GM19193 (cell line): ENCODE data around the gene ARHGAP31.

Source experiments
- POLR2A ChIP-seq: IDR thresholded peaks from 4 replicates; pipeline ENCODE4 v1.6.1; 2011; ENCODE audit not compliant: insufficient read depth, insufficient read length; ENCODE audit errors: extremely low read depth

ARHGAP31 gene

DNA sequence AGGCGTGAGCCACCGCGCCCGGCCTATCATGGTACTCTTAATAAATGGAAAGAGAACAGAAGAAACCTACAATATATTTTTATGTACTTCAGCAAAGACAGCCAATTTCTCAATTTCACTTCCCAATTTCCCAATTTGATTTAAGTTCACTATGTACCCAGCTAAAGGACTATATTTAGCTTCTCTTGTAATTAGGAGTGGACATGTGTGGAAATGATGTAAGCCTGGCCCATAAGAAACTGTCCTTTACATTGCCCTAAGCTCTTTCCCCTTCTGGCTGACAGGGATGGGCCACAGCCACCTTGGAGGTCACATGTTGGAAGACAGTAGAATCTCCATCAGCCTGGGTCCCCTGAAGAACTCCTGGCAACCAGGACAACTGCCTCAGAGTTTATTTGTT lies 163.1 kb downstream of the ARHGAP31 start:
- TF ChIP-seq POLR2A, result no peak

DNA sequence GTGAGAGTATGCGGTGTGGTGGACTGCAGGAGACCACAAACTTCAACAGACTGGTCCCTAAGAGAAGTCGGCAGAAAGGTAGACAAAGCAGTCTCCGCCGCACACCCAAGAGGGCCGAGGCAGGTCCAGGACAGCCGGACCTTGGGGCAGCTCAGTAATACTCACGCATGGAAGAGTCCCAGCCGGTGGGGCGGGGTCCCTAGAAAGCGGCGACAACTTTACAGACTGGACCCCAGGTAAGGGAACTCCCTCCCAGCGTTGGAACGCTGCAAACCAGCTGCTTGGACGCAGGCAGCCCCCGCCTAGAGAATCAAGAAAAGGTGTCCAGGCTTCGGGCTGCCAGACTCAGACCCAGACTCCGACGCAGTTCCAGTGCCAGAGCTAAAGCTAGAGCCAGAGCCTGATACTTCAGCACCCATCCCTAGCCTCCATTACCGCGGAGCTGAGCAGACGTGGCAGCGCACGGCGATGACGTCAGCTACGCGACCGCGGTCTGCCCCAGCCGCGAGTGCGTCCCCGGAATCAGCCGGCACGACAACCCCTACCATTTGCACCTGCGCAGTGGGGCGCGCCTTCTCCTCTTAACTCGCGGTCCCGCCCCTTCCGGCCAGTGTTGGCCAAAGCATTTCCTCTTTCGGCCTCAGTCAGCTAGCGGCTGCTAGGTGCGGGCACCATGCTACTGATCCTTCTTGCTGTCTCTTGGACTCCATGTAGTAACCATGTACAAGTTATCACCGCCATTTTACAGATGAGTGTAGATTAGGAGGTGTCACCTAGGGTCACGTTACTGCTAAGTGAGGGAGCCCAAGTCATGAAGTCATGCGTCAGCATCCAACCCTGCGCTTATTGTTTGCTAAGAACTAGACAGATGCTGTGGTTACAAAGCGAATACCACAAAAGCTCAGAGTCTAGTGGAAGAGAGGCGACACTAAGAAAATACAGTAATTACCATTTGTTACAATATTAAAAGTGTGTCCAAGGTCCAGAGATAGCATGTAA lies 169.3 kb downstream of the ARHGAP31 start, which contains the start of gene TMEM39A:
Gene TMEM39A, minus strand, starts transcription at position 445 of the 999 bp plus-strand sequence. CDS start 1,541 bp downstream, outside the sequence.
- TF ChIP-seq POLR2A, result peak; percentile 98

DNA sequence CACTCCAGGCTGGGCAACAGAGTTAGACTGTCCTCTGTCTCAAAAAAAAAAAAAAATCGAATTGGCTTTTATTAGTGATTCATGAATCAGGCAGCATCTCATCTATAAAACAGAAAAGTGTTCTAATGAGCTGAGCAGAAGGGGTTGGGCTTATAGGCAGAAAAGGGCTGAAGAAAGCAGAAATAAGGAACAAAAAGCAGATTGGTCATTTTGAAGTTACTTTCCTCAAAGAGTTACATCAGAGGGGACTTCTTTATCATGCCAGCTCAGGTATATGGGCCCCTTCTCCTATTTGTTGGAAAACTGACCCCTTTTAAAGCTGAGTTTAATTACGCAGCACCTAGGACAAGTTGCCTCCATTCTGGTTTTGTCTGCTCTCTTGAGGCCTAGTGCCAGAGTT lies 173.9 kb downstream of the ARHGAP31 start:
- TF ChIP-seq POLR2A, result no peak

DNA sequence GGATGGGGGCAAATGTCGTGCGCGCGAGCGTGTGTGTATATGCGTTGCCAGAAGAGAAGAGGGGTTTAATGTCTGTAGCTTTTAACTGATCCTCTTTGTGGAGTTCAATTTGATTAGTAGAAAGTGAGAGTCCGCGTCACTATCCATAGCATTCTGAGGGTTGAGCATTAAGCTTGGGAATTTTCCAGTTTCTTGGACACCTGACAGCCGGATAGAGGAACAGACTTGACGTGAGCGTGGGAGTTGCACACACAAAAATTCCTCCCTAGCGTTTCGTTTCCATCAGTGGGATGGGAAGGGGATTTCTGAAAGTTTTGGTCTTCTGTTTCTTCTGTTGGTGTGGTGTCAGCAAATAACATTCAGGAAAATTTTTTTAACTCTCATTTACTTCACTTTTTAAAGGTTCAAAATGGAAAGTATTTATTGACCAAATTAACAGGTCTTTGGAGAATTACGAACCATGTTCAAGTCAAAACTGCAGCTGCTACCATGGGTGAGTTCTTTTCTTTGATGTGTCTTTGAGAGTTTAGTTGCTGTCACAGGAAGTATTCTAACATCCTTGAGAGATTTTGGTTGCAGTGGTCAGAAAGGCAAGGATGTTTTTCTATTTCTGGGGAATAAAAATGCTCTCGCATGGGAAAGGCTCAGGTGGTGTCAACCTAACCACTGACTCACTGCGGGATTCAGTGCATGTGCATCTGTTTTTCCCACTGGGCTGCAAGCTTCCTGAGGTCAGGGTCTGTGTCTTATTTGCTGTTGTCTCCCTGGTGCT lies 175.4 kb downstream of the ARHGAP31 start:
- TF ChIP-seq POLR2A, result no peak
